Measurements from ENCODE around the gene TMPRSS12. TPM values are rescaled to one million over a fixed set of nuclear protein-coding genes. Genes with fewer than 3 reads are reported as not detected.
"Not testable (repeated sequence)": the region's sequence is repeated elsewhere in the genome, so short reads cannot be mapped to it uniquely, and the experiment has no call there.

Gene TMPRSS12
- total RNA-seq, 2 experiments from 2014 or later, result not detected

DNA sequence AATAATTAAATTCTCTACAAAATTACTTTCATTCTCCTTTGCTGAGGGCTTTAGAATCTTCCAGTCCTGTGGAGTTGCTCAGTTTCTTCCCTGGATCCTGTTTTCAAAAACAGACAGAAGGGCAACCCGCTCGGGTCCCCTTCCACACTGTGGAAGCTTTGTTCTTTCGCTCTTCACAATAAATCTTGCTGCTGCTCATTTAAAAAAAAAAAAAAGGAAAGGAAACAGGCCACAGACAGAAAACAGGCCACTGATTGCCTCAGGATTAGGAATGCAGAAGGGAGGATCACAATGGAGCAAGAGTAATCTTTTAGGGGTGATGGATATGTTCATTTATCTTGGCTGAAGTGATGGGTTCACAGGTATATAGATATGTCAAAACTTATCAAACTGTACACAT is 80.1 kb downstream of the TMPRSS12 start:
- Mint-ChIP-seq H3K27me3 (peaks cover 1% of the 10 kb centered on the region), H3K9me3 (peaks cover 2% of the 10 kb centered on the region), H3K4me1 (ENCODE audit: low read depth) (peaks cover 6% of the 10 kb centered on the region), H3K4me3 (no peak overlapping the region), H3K36me3 (no peaks in the 10 kb centered on the region), H3K27ac (no peak overlapping the region)
- POLR2A ChIA-PET, result no interaction called here
- CTCF ChIA-PET, result no interaction called here
- intact Hi-C loops (cut with micrococcal nuclease), result no loop called here
- DNase-seq, result no peak

DNA sequence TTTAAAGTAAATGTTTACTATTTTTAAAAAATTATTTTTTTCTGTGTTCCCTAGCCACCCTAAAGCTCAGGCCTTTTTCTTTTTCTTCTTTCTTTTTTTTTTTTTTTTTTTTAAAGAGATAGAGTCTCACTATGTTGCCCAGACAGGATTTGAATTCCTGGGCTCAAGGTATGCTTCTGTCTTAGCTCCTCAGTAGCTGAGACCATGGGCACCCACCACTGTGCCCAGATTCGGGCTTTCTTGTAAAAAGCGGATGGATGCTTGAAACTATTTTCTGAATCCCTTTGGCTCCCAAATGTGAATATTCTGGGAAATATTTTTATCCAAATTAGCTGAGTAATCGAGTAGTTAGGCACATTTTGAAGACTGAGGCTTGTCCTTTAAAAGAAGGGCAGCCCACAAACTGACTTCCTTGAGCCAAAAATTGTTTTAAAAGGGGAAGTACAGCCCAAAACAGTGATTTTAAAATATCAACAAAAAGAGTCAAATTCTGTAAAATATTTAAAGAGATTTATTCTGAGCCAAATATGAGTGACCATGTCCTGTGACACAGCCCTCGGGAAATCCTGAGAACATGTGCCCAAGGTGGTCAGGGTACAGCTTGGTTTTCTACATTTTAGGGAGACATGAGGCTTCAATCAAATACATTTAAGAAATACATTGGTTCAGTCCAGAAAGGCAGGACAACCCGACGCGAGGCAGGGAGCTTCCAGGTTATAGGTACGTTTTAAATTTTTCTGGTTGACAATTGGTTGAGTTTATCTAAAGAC is 80.8 kb downstream of the TMPRSS12 start:
- ChIA-PET POLR2A (no interaction called here), CTCF (no interaction called here)
- Mint-ChIP-seq H3K9me3 (no peaks in the 10 kb centered on the region), H3K27me3 (peaks cover 1% of the 10 kb centered on the region), H3K27ac (no peak overlapping the region), H3K36me3 (no peaks in the 10 kb centered on the region), H3K4me1 (ENCODE audit: low read depth) (peaks cover 6% of the 10 kb centered on the region), H3K4me3 (no peak overlapping the region)
- intact Hi-C loops (cut with micrococcal nuclease), result no loop called here
- no peak for DNase-seq

DNA sequence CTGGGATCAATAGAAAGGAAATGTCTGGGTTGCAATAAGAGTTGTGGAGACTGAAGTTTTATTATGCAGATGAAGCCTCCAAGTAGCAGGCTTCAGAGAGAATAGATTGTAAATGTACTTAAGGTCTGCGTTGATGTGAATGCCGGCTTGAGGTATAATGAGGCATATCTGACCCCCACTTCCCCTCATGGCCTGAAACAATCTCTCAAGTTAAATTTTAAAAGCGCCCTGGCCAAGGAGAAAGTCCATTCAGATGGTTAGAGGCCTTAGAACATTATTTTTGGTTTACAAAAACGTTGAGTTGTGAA is 81.4 kb downstream of the TMPRSS12 start:
- Mint-ChIP-seq H3K27ac (no peak overlapping the region), H3K9me3 (no peaks in the 10 kb centered on the region), H3K4me3 (no peak overlapping the region), H3K27me3 (peaks cover 1% of the 10 kb centered on the region), H3K36me3 (no peaks in the 10 kb centered on the region), H3K4me1 (ENCODE audit: low read depth) (peaks cover 6% of the 10 kb centered on the region)
- no peak for DNase-seq
- CTCF ChIA-PET, result interaction anchor here (0.6 kb wide), 1 partner anchor 248 kb away, joined by 3 read pairs; no protein-coding TSS in a partner anchor
- intact Hi-C loops (cut with micrococcal nuclease), result no loop called here
- POLR2A ChIA-PET, result no interaction called here

DNA sequence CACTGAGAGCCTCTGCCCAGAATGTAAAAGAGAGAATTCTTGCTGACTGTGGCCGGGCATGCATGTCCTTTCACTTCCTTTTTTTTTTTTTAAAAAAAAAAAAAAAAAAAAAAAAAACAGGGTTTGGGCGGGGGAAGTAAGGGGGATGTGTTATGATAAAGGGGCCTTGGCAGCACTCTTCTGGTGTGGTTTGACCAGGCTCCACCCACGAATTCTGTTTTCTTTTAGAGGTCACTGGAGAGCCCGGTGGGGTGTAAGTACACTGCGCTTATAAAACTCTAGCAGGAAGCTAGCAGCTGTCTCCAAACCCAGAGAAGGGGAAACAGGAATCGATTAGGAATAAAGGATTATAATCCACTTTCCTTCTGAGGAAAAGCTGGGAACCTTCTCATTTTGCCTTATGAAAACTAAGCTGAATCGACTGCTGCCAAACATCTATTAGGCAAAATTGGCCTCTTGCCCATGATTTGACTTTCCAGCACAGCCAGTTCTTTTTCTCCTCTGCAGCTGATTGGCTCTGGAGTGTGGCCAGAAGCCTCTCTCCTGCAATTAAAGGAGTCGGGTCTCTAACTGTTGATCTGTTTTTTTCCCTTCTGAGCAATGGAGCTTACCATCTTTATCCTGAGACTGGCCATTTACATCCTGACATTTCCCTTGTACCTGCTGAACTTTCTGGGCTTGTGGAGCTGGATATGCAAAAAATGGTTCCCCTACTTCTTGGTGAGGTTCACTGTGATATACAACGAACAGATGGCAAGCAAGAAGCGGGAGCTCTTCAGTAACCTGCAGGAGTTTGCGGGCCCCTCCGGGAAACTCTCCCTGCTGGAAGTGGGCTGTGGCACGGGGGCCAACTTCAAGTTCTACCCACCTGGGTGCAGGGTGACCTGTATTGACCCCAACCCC is 82.0 kb downstream of the TMPRSS12 start:
- Mint-ChIP-seq H3K9me3 (no peaks in the 10 kb centered on the region), H3K27me3 (peaks cover 1% of the 10 kb centered on the region), H3K27ac (no peak overlapping the region), H3K36me3 (no peaks in the 10 kb centered on the region), H3K4me3 (no peak overlapping the region), H3K4me1 (ENCODE audit: low read depth) (peaks cover 6% of the 10 kb centered on the region)
- ChIA-PET POLR2A (no interaction called here), CTCF (interaction anchor here (0.6 to 0.9 kb wide), 2 partner anchors 159 to 247 kb away, joined by 3 read pairs; no protein-coding TSS in a partner anchor)
- intact Hi-C loops (cut with micrococcal nuclease), result no loop called here
- peak; percentile 13 for DNase-seq

DNA sequence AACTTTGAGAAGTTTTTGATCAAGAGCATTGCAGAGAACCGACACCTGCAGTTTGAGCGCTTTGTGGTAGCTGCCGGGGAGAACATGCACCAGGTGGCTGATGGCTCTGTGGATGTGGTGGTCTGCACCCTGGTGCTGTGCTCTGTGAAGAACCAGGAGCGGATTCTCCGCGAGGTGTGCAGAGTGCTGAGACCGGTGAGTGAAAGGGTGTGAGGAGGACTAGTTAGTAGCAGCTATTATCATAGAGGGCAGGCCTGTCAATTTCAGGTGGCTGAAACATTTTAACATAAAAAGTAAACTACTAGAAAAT is 82.6 kb downstream of the TMPRSS12 start:
- H3K27ac Mint-ChIP-seq, result no peak overlapping the region
- H3K27me3 Mint-ChIP-seq, result peaks cover 1% of the 10 kb centered on the region
- H3K9me3 Mint-ChIP-seq, result no peaks in the 10 kb centered on the region
- no peak overlapping the region for H3K4me3 Mint-ChIP-seq
- peaks cover 6% of the 10 kb centered on the region for H3K4me1 Mint-ChIP-seq (ENCODE audit: low read depth)
- no peak for DNase-seq
- CTCF ChIA-PET, result interaction anchor here (0.9 kb wide), 1 partner anchor 160 kb away, joined by 3 read pairs; no protein-coding TSS in a partner anchor
- POLR2A ChIA-PET, result no interaction called here
- intact Hi-C loops (cut with micrococcal nuclease), result no loop called here
- no peaks in the 10 kb centered on the region for H3K36me3 Mint-ChIP-seq

DNA sequence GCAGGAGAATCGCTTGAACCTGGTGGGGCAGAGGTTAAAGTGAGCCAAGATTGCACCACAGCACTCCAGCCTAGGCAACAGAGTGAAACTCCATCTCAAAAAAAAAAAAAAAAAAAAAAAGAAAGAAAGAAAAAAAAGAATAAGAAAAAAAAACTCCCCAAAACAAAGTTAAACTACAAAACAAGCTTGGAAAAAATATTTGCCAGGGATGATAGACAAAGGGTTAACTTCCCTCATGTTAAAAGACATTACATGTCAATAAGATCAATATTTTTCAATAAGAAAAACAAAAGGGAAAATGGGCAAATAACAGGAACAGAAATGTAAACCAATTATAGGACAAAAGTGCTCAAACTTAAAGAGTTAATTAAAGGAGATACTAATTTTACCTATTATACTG is 83.2 kb downstream of the TMPRSS12 start:
- POLR2A ChIA-PET, result no interaction called here
- Mint-ChIP-seq H3K9me3 (no peaks in the 10 kb centered on the region), H3K4me3 (no peak overlapping the region), H3K4me1 (ENCODE audit: low read depth) (peaks cover 6% of the 10 kb centered on the region), H3K27me3 (peaks cover 1% of the 10 kb centered on the region), H3K27ac (no peak overlapping the region), H3K36me3 (no peaks in the 10 kb centered on the region)
- intact Hi-C loops (cut with micrococcal nuclease), result no loop called here
- no peak for DNase-seq
- CTCF ChIA-PET, result no interaction called here

DNA sequence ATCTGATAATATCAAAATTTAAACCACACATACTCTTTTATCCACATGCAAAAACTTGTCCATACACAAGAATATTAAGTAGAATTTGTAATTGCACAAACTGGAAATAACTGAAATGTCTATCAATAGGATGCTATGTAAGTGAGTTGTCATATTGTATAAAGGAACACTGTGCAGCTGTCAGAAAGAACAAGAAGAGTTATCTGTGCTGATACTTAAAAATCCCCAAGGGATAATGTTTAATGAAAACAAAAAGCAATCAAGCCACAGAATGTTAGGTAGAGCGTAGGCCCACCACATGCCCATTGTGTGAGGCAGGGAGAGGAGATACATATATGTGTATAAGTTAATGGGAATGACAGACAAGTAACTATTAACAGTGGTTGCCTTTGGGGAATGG is 83.7 kb downstream of the TMPRSS12 start:
- ChIA-PET CTCF (no interaction called here), POLR2A (no interaction called here)
- no peaks in the 10 kb centered on the region for H3K36me3 Mint-ChIP-seq
- intact Hi-C loops (cut with micrococcal nuclease), result no loop called here
- no peak overlapping the region for H3K27ac Mint-ChIP-seq
- H3K4me1 Mint-ChIP-seq (ENCODE audit: low read depth), result peaks cover 6% of the 10 kb centered on the region
- DNase-seq, result no peak
- H3K9me3 Mint-ChIP-seq, result no peaks in the 10 kb centered on the region
- peaks cover 1% of the 10 kb centered on the region for H3K27me3 Mint-ChIP-seq
- no peak overlapping the region for H3K4me3 Mint-ChIP-seq

DNA sequence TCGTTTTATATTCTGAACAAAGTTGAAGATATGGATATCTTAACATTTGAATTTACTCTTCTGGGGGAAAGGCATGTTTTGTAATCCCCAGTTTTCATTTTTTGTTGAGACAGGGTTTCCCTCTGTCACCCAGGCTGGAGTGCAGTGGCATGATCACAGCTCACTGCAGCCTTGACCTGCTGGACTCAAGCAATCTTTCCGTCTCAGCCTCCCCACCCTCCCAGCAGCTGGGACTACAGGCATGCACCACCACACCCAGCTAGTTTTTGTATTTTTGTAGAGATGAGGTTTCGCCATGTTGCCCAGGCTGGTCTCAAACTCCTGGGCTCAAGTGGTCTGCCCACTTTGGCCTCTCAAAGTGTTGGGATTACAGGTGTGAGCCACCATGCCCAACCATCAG is 84.2 kb downstream of the TMPRSS12 start:
- CTCF ChIA-PET; H3K27ac Mint-ChIP-seq; H3K36me3 Mint-ChIP-seq; H3K4me3 Mint-ChIP-seq; DNase-seq; intact Hi-C loops (cut with micrococcal nuclease); H3K4me1 Mint-ChIP-seq (ENCODE audit: low read depth); H3K9me3 Mint-ChIP-seq; POLR2A ChIA-PET; H3K27me3 Mint-ChIP-seq: not testable (repeated sequence)

DNA sequence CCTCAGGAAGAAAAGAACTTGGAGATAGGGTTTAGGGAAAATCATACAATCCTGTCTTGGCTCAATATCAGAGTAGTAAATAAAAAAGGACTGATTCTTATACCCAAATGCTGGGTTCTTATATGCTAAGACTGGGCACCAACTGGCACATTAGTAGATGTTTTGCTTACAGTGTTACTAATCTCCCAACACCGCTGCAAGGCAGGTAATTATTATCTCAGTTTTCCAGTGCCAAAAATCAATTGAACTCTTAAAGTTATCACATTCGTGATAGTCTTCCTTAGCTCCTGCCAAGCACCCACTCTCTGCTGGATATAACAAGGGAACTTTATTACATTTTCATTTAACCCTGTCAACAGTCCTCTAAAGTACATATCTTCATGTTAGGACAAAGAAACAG is 84.6 kb downstream of the TMPRSS12 start:
- Mint-ChIP-seq H3K27ac (no peak overlapping the region), H3K4me1 (ENCODE audit: low read depth) (peaks cover 6% of the 10 kb centered on the region)

DNA sequence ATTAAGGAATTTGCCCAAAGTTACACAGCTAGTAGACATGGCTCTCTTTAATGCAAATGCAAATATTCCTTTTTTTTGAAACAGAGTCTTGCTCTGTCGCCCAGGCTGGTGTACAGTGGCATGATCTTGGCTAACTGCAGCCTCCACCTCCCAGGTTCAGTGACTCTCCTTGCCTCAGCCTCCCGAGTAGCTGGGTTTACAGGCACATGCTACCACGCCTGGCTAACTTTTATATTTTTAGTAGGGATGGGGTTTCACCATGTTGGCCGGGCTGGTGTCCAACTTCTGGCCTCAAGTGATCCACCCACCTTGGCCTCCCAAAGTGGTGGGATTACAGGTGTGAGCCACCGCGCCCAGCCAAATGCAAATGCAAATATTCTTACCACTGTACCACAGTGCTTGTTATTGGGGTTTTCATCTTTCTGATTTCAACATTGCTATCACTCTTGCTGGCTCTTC is 85.1 kb downstream of the TMPRSS12 start:
- Mint-ChIP-seq H3K4me3 (no peak overlapping the region), H3K9me3 (no peaks in the 10 kb centered on the region), H3K27ac (no peak overlapping the region), H3K36me3 (no peaks in the 10 kb centered on the region), H3K4me1 (ENCODE audit: low read depth) (peaks cover 11% of the 10 kb centered on the region), H3K27me3 (peaks cover 1% of the 10 kb centered on the region)
- no peak for DNase-seq
- ChIA-PET CTCF (interaction anchor here (1.0 kb wide), 1 partner anchor 32 kb away, joined by 6 read pairs; no protein-coding TSS in a partner anchor), POLR2A (no interaction called here)
- intact Hi-C loops (cut with micrococcal nuclease), result no loop called here

More for the DNA sequence above, 84.6 kb downstream of the TMPRSS12 start:
- H3K9me3 Mint-ChIP-seq, result no peaks in the 10 kb centered on the region
- CTCF ChIA-PET, result interaction anchor here (1.0 kb wide), 1 partner anchor 33 kb away, joined by 6 read pairs; no protein-coding TSS in a partner anchor
- intact Hi-C loops (cut with micrococcal nuclease), result no loop called here
- POLR2A ChIA-PET, result no interaction called here
- no peak for DNase-seq
- peaks cover 1% of the 10 kb centered on the region for H3K27me3 Mint-ChIP-seq
- no peak overlapping the region for H3K4me3 Mint-ChIP-seq
- no peaks in the 10 kb centered on the region for H3K36me3 Mint-ChIP-seq

DNA sequence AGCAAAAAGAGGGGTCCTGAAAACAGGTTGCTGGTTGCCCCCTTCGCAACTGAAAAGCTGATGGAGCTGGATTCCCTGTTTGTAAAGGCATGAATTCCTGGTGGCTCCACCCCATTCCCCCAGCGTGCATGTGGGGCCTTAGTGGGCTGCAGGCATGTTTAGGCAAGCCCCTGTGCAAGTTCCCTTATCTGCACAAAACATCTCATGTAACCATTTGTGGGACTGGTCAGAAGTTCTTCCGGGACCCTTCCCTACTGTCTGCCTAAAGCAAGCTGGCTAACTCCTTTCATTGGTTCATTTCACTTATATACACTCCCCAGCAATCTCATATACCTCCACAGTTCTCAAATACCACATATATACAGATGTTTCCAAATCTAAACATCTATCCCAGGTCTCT is 85.7 kb downstream of the TMPRSS12 start:
- no peak for DNase-seq
- Mint-ChIP-seq H3K4me3 (no peak overlapping the region), H3K27me3 (peaks cover 1% of the 10 kb centered on the region), H3K27ac (no peak overlapping the region), H3K4me1 (ENCODE audit: low read depth) (peaks cover 16% of the 10 kb centered on the region), H3K9me3 (no peaks in the 10 kb centered on the region), H3K36me3 (no peaks in the 10 kb centered on the region)
- ChIA-PET CTCF (interaction anchor here (1.0 kb wide), 1 partner anchor 32 kb away, joined by 6 read pairs; no protein-coding TSS in a partner anchor), POLR2A (no interaction called here)
- intact Hi-C loops (cut with micrococcal nuclease), result no loop called here

DNA sequence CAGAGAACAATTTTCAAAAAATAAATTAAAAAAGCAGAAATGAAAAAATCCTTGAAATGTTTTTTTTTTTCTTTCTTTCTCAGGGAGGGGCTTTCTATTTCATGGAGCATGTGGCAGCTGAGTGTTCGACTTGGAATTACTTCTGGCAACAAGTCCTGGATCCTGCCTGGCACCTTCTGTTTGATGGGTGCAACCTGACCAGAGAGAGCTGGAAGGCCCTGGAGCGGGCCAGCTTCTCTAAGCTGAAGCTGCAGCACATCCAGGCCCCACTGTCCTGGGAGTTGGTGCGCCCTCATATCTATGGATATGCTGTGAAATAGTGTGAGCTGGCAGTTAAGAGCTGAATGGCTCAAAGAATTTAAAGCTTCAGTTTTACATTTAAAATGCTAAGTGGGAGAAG is 87.1 kb downstream of the TMPRSS12 start:
- ChIA-PET POLR2A (no interaction called here), CTCF (no interaction called here)
- Mint-ChIP-seq H3K9me3 (no peaks in the 10 kb centered on the region), H3K27ac (no peak overlapping the region), H3K27me3 (no peaks in the 10 kb centered on the region), H3K36me3 (no peaks in the 10 kb centered on the region), H3K4me3 (no peak overlapping the region), H3K4me1 (ENCODE audit: low read depth) (peaks cover 11% of the 10 kb centered on the region)
- DNase-seq, result no peak
- intact Hi-C loops (cut with micrococcal nuclease), result loop anchor here (5.0 kb wide), 1 partner anchor 97 kb away; the partner anchor contains the start of gene SLC11A2

Data from activated CD4-positive, alpha-beta memory T cell treated with anti-CD3 and anti-CD28 coated beads for 36 hours (primary cell).